ENCODE measurements around the gene EBF3.

Gene EBF3

GRCh38 chr10:129871966-129872365, 92.1 kb downstream of the EBF3 start:
- CTCF ChIA-PET, result interaction anchor here (1.6 kb wide), 1 partner anchor 16 kb away, joined by 6 read pairs; no protein-coding TSS in a partner anchor
- no peak overlapping the region for H3K27ac Mint-ChIP-seq
- H3K4me1 Mint-ChIP-seq, result no peaks in the 10 kb centered on the region
- no peak for DNase-seq
- no peaks in the 10 kb centered on the region for H3K27me3 Mint-ChIP-seq
- no peaks in the 10 kb centered on the region for H3K36me3 Mint-ChIP-seq
- no peak overlapping the region for H3K4me3 Mint-ChIP-seq
- H3K9me3 Mint-ChIP-seq, result no peaks in the 10 kb centered on the region

GRCh38 chr10:129870961-129871621, 93.0 kb downstream of the EBF3 start:
- no peak for DNase-seq
- CTCF ChIA-PET, result interaction anchor here (1.6 kb wide), 1 partner anchor 17 kb away, joined by 6 read pairs; no protein-coding TSS in a partner anchor
- no peaks in the 10 kb centered on the region for H3K36me3 Mint-ChIP-seq

GRCh38 chr10:129870474-129870757, 93.7 kb downstream of the EBF3 start:
- DNase-seq, result no peak
- Mint-ChIP-seq H3K4me1 (no peaks in the 10 kb centered on the region), H3K4me3 (no peak overlapping the region), H3K9me3 (no peaks in the 10 kb centered on the region), H3K27me3 (no peaks in the 10 kb centered on the region), H3K36me3 (no peaks in the 10 kb centered on the region), H3K27ac (no peak overlapping the region)
- CTCF ChIA-PET, result no interaction called here

More at GRCh38 chr10:129870961-129871621, 93.0 kb downstream of the EBF3 start:
- Mint-ChIP-seq H3K4me1 (no peaks in the 10 kb centered on the region), H3K27me3 (no peaks in the 10 kb centered on the region), H3K27ac (no peak overlapping the region), H3K9me3 (no peaks in the 10 kb centered on the region), H3K4me3 (no peak overlapping the region)

DNA sequence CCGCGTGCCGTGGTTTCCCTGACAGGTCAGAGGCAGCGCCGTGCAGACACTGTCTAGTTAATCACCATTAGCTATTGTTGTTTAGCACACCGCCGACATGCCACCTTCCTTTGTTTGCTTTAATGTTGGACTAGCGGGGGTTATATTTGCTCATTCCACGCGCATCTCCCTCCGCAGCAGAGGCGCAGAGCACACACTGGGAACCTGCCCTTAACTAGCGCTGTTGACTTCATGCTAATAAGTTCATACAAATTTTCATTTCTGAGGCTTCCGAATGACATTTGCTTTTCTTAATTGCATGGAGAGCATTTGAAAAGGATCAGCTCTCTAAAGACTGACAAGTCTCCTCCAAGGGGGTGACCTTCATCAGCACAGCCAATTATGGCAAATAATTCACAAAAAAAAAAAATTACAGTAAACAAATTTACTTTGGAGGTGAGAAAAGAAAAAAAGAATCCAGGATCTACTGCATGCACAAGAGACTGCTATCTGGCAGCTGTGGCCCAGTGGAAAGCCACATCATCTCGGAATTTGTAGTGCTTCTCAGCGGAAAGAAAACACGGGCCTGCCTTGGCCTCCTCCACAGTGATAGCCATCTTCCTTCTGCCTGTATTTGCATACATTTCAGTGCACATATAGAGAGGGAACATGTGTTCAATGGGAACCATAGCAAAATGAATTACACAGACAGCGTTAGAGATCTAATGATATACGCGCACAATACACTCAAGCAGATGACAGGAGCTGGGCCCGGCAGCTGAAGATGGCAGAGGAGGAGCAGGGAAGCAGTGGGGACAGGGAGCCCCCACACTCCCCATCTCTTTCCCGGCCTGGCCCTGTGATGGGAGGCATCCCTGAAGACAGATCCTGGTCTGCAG, 94.2 kb downstream of the EBF3 start:
- H3K9me3 Mint-ChIP-seq, result no peaks in the 10 kb centered on the region
- H3K36me3 Mint-ChIP-seq, result no peaks in the 10 kb centered on the region
- no peak overlapping the region for H3K4me3 Mint-ChIP-seq
- H3K4me1 Mint-ChIP-seq, result no peaks in the 10 kb centered on the region
- CTCF ChIA-PET, result no interaction called here
- no peaks in the 10 kb centered on the region for H3K27me3 Mint-ChIP-seq
- no peak overlapping the region for H3K27ac Mint-ChIP-seq
- no peak for DNase-seq

DNA sequence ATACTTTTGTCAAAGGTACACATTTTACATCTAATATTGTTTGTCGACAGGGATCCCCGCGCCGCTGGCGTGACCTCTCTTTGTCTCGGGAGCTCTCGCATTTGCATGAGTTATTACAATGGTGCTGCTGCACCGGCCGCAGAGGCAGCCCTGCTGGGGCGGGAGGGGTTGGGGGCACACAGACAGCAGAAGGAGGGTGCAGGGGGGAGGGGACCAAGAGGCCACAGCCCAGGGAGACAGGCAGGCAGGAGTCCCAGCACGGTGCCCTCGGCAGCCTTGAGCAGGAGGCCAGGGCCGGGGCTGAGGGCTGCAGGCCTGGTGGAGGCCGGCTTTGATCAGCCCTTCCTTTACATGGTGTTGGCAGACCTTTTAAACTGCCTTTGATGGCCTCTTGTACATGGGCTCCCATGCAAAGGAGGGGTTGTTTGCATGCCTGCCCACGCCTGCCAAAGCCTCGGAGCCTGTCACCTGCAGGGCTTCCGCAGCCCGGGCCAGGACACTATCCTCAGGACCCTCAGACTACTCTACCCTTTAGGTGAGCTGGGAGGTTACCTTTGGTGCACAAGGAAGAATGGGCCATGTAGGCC, 95.5 kb downstream of the EBF3 start:
- DNase-seq, result no peak
- CTCF ChIA-PET, result interaction anchor here (1.2 kb wide), 1 partner anchor 9 kb away, joined by 4 read pairs; no protein-coding TSS in a partner anchor
- Mint-ChIP-seq H3K9me3 (no peaks in the 10 kb centered on the region), H3K4me1 (no peaks in the 10 kb centered on the region), H3K27ac (no peak overlapping the region), H3K4me3 (no peak overlapping the region), H3K36me3 (no peaks in the 10 kb centered on the region), H3K27me3 (no peaks in the 10 kb centered on the region)

- H3K36me3 Mint-ChIP-seq, result no peaks in the 10 kb centered on the region
- CTCF ChIA-PET, result interaction anchor here (1.2 kb wide), 1 partner anchor 10 kb away, joined by 4 read pairs; no protein-coding TSS in a partner anchor
- no peak overlapping the region for H3K27ac Mint-ChIP-seq
Measured at GRCh38 chr10:129867631-129868179, 96.4 kb downstream of the EBF3 start.

GRCh38 chr10:129866894-129867293, 97.2 kb downstream of the EBF3 start:
- Mint-ChIP-seq H3K9me3 (no peaks in the 10 kb centered on the region), H3K4me1 (no peaks in the 10 kb centered on the region), H3K27me3 (no peaks in the 10 kb centered on the region), H3K36me3 (no peaks in the 10 kb centered on the region), H3K27ac (no peak overlapping the region), H3K4me3 (no peak overlapping the region)
- CTCF ChIA-PET, result no interaction called here
- no peak for DNase-seq

More at GRCh38 chr10:129867631-129868179, 96.4 kb downstream of the EBF3 start:
- Mint-ChIP-seq H3K4me1 (no peaks in the 10 kb centered on the region), H3K4me3 (no peak overlapping the region), H3K27me3 (no peaks in the 10 kb centered on the region), H3K9me3 (no peaks in the 10 kb centered on the region)
- no peak for DNase-seq

- H3K4me1 Mint-ChIP-seq, result no peaks in the 10 kb centered on the region
- CTCF ChIA-PET, result no interaction called here
Measured at GRCh38 chr10:129865960-129866359, 98.1 kb downstream of the EBF3 start.

GRCh38 chr10:129865413-129865812, 98.7 kb downstream of the EBF3 start:
- DNase-seq, result no peak
- CTCF ChIA-PET, result no interaction called here
- H3K4me3 Mint-ChIP-seq, result no peak overlapping the region
- no peaks in the 10 kb centered on the region for H3K4me1 Mint-ChIP-seq
- no peaks in the 10 kb centered on the region for H3K27me3 Mint-ChIP-seq
- H3K36me3 Mint-ChIP-seq, result no peaks in the 10 kb centered on the region
- H3K9me3 Mint-ChIP-seq, result no peaks in the 10 kb centered on the region
- H3K27ac Mint-ChIP-seq, result no peak overlapping the region

More at GRCh38 chr10:129865960-129866359, 98.1 kb downstream of the EBF3 start:
- Mint-ChIP-seq H3K9me3 (no peaks in the 10 kb centered on the region), H3K27me3 (no peaks in the 10 kb centered on the region), H3K36me3 (no peaks in the 10 kb centered on the region), H3K4me3 (no peak overlapping the region), H3K27ac (no peak overlapping the region)
- no peak for DNase-seq

- no peaks in the 10 kb centered on the region for H3K27me3 Mint-ChIP-seq
- no peak for DNase-seq
- CTCF ChIA-PET, result no interaction called here
- no peak overlapping the region for H3K4me3 Mint-ChIP-seq
- no peaks in the 10 kb centered on the region for H3K4me1 Mint-ChIP-seq
- no peaks in the 10 kb centered on the region for H3K9me3 Mint-ChIP-seq
- H3K27ac Mint-ChIP-seq, result no peak overlapping the region
- H3K36me3 Mint-ChIP-seq, result no peaks in the 10 kb centered on the region
Measured at GRCh38 chr10:129864601-129865126, 99.4 kb downstream of the EBF3 start.

- CTCF ChIA-PET, result no interaction called here
- H3K9me3 Mint-ChIP-seq, result no peaks in the 10 kb centered on the region
- no peaks in the 10 kb centered on the region for H3K36me3 Mint-ChIP-seq
- H3K27ac Mint-ChIP-seq, result no peak overlapping the region
- no peaks in the 10 kb centered on the region for H3K27me3 Mint-ChIP-seq
- no peaks in the 10 kb centered on the region for H3K4me1 Mint-ChIP-seq
- no peak overlapping the region for H3K4me3 Mint-ChIP-seq
- DNase-seq, result no peak
Measured at GRCh38 chr10:129864082-129864481, 100.0 kb downstream of the EBF3 start.

DNA sequence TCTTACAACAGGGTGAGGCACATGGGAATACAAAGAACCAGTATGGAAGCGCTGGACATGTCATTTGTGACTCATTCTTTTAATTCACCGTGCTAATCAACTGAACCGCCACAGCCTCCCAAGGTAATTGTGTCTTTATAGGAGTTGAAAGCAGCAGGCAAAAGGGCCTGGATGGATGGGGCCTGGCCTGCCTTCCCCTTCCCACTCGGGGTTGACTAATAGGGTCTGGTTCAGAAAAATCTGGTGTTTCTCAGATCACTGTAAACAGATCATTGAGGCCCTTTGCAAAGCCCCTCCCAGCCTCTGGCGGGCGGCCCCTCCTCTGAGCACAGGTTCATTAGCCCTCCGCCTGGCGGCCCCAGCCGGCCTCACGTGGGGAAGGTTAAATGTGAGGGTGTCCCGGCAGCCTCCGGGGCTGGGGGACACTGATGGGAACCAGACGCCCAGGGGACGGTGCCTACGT, 100.8 kb downstream of the EBF3 start:
- Mint-ChIP-seq H3K4me1 (no peaks in the 10 kb centered on the region), H3K36me3 (no peaks in the 10 kb centered on the region), H3K27me3 (no peaks in the 10 kb centered on the region), H3K4me3 (no peak overlapping the region), H3K27ac (no peak overlapping the region), H3K9me3 (no peaks in the 10 kb centered on the region)
- no peak for DNase-seq
- CTCF ChIA-PET, result no interaction called here

DNA sequence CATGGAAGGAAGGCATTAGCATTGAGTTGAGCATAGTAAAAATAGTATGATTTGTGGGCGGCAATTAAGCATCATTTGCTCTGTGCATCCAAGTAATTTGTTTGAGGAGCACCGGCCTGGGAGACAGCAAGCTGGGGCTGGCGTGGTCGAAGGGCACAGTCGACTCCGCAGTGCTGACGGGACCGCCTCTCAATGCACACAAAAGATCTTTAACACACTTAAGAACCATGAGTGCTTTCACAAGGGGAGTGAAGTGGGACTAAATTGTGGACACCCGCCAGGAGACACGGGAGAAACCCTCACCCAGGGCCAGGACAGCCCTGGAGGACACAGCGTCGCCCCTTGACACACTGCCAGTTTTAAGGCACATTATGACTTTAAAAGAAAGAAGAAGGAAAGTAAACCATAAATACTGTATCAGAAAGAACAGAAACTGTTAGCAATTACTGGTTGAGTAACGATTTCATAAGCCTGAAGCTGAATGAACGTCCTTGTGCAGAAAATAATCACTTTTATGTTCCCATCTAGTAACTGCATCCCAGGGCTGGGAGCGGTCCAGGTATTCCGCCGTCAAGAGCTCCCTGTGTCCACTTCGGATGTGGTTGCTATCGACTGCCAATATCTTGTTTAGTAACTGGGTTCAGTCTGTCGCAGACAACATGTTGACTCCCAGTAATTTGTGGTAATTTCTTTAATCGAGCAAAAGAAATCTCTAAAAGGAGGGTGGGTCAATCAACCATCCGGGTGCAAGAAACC, 102.1 kb downstream of the EBF3 start:
- H3K27me3 Mint-ChIP-seq, result no peaks in the 10 kb centered on the region
- no peak overlapping the region for H3K27ac Mint-ChIP-seq
- DNase-seq, result no peak
- CTCF ChIA-PET, result no interaction called here
- H3K4me1 Mint-ChIP-seq, result no peaks in the 10 kb centered on the region
- no peak overlapping the region for H3K4me3 Mint-ChIP-seq
- H3K36me3 Mint-ChIP-seq, result no peaks in the 10 kb centered on the region
- no peaks in the 10 kb centered on the region for H3K9me3 Mint-ChIP-seq

- CTCF ChIA-PET, result no interaction called here
Measured at GRCh38 chr10:129860396-129860795, 103.7 kb downstream of the EBF3 start.

More at GRCh38 chr10:129860396-129860795, 103.7 kb downstream of the EBF3 start:
- no peak overlapping the region for H3K4me3 Mint-ChIP-seq
- no peak for DNase-seq
- no peaks in the 10 kb centered on the region for H3K4me1 Mint-ChIP-seq
- H3K36me3 Mint-ChIP-seq, result no peaks in the 10 kb centered on the region
- peaks cover 1% of the 10 kb centered on the region for H3K9me3 Mint-ChIP-seq
- no peak overlapping the region for H3K27ac Mint-ChIP-seq
- no peaks in the 10 kb centered on the region for H3K27me3 Mint-ChIP-seq

All from activated naive CD4-positive, alpha-beta T cell treated with anti-CD3 and anti-CD28 coated beads, Interleukin-2, amount 10 ng/mL, durations not matched to agents 7 days and 5 days (primary cell).